Endothelial cell of umbilical vein (primary cell): ENCODE measurements around the gene SPTBN5. TPM values are rescaled to one million over a fixed set of nuclear protein-coding genes. Genes with fewer than 3 reads are reported as not detected.

Source experiments
- BruUV-seq: library from RNA; stranded (reverse); fragments of 400-500 nt; replicated peaks from 2 replicates; lab custom pipeline; 2021; lab: Mats Ljungman, UMichigan
- CTCF ChIA-PET: fragments of 300-600, 350-600 bp; sonication (Branson Sonifier 250); formaldehyde crosslinking; loops from one replicate; lab custom pipeline; 2021; ENCODE audit warnings: antibody characterized with exemption, inconsistent platforms; lab: Charles Lee
- POLR2A ChIA-PET: fragments of 300-600, 350-600 bp; sonication (Branson Sonifier 250); formaldehyde crosslinking; loops from one replicate; lab custom pipeline; 2021; ENCODE audit warnings: antibody characterized with exemption, inconsistent platforms; lab: Charles Lee
- DNase-seq: peaks from one replicate; pipeline ENCODE4 v3.0.0-alpha.2; 2011; ENCODE audit warnings: low read depth, low spot score
- FAIRE-seq: peaks from 2 replicates; lab custom pipeline; 2011; peaks lifted over from hg19 to GRCh38; lab: Jason Lieb, UNC
- H2AFZ ChIP-seq: 2 replicates; pipeline ENCODE4 v1.6.0; 2012; ENCODE audit warnings: low read depth, low read length, control low read depth, inconsistent platforms
- H3K27ac ChIP-seq: 2 replicates; pipeline ENCODE4 v1.5.1; 2011; ENCODE audit warnings: low read depth, mild to moderate bottlenecking, control low read depth, low read length, moderate library complexity; ENCODE audit not compliant: insufficient read depth
- H3K27me3 ChIP-seq, 2 experiments: 2 replicates each; pipeline versions ENCODE4 v1.6.0 to v1.6.1; 2011; ENCODE audit warnings: low read length in 2 of 2, mixed read lengths in 1 of 2; ENCODE audit not compliant: control insufficient read depth in 2 of 2, insufficient read depth in 2 of 2
- H3K36me3 ChIP-seq, 2 experiments: 2 replicates in 1 of 2; 3 replicates in 1 of 2; pipeline ENCODE4 v1.5.1; 2011; ENCODE audit warnings: low read length in 2 of 2, mild to moderate bottlenecking in 1 of 2, moderate library complexity in 1 of 2; ENCODE audit not compliant: control insufficient read depth in 2 of 2, insufficient read depth in 2 of 2; ENCODE audit errors: extremely low read depth in 1 of 2
- H3K4me1 ChIP-seq: 3 replicates; pipeline ENCODE4 v1.5.1; 2011; ENCODE audit warnings: mild to moderate bottlenecking, low read length; ENCODE audit not compliant: control insufficient read depth, insufficient read depth; ENCODE audit errors: extremely low read depth
- H3K4me2 ChIP-seq: 2 replicates; pipeline ENCODE4 v1.6.1; 2011; ENCODE audit warnings: low read length, control low read depth, mixed read lengths; ENCODE audit not compliant: insufficient read depth
- H3K4me3 ChIP-seq, 3 experiments: fragments of 200-600 bp in 1 of 3; sonication (generic), shearing (Covaris generic) in 1 of 3; replicated peaks in 1 of 3; 2 replicates each; pipeline ENCODE4 v1.5.1; 2011 to 2016; ENCODE audit warnings: control low read depth in 3 of 3, low read length in 3 of 3, mild to moderate bottlenecking in 2 of 3, inconsistent platforms in 1 of 3, low read depth in 1 of 3, moderate library complexity in 1 of 3; ENCODE audit not compliant: insufficient read depth in 1 of 3
- H3K79me2 ChIP-seq: 2 replicates; pipeline ENCODE4 v1.6.0; 2012; ENCODE audit warnings: low read length, inconsistent platforms; ENCODE audit not compliant: control insufficient read depth, insufficient read depth
- H3K9ac ChIP-seq: replicated peaks from 2 replicates; pipeline ENCODE3; 2011; ENCODE audit warnings: low read length, control low read depth; ENCODE audit not compliant: insufficient read depth; ENCODE audit errors: extremely low read depth
- H3K9me1 ChIP-seq: replicated peaks from 3 replicates; pipeline ENCODE4 v1.6.0; 2011; ENCODE audit warnings: mild to moderate bottlenecking, low read length; ENCODE audit not compliant: control insufficient read depth, insufficient read depth; ENCODE audit errors: extremely low read depth
- H3K9me3 ChIP-seq: replicated peaks from 2 replicates; pipeline ENCODE4 v1.5.1; 2012; ENCODE audit warnings: low read length, inconsistent platforms; ENCODE audit not compliant: control insufficient read depth, insufficient read depth
- H4K20me1 ChIP-seq: replicated peaks from 2 replicates; pipeline ENCODE3; 2011; ENCODE audit warnings: mild to moderate bottlenecking, low read length; ENCODE audit not compliant: control insufficient read depth, insufficient read depth; ENCODE audit errors: extremely low read depth
- CTCF ChIP-seq, 2 donors: IDR thresholded peaks; 1 replicate in 1 of 2; 2 replicates in 1 of 2; pipeline ENCODE4 v1.5.1; 2011; ENCODE audit warnings: low read length in 2 of 2, mild to moderate bottlenecking in 2 of 2, moderate library complexity in 2 of 2, control low read depth in 1 of 2, inconsistent platforms in 1 of 2, low read depth in 1 of 2; ENCODE audit not compliant: insufficient read depth in 1 of 2; ENCODE audit errors: extremely low read depth in 1 of 2
- EZH2 ChIP-seq: IDR thresholded peaks from 2 replicates; pipeline ENCODE4 v1.6.1; 2012; ENCODE audit warnings: borderline replicate concordance, low read depth, mild to moderate bottlenecking, moderate library complexity, low read length, inconsistent platforms; ENCODE audit not compliant: severe bottlenecking
- FOS ChIP-seq: IDR thresholded peaks from 2 replicates; pipeline ENCODE4 v1.6.1; 2011; ENCODE audit warnings: mild to moderate bottlenecking, low read length, moderate library complexity, borderline replicate concordance; ENCODE audit not compliant: insufficient read depth
- GATA2 ChIP-seq: IDR thresholded peaks from 2 replicates; pipeline ENCODE4 v1.7.0; 2011; ENCODE audit warnings: low read depth, mild to moderate bottlenecking, moderate library complexity, mixed read lengths, low read length; ENCODE audit not compliant: insufficient read length, insufficient read depth
- JUN ChIP-seq: IDR thresholded peaks from 2 replicates; pipeline ENCODE4 v1.6.1; 2011; ENCODE audit warnings: borderline replicate concordance, low read depth; ENCODE audit not compliant: insufficient read length, insufficient read depth
- MAX ChIP-seq: IDR thresholded peaks from 2 replicates; pipeline ENCODE4 v1.6.1; 2011; ENCODE audit not compliant: insufficient read depth, insufficient read length
- MYC ChIP-seq: IDR thresholded peaks from one replicate; pipeline ENCODE4 v1.6.1; 2011; ENCODE audit warnings: mild to moderate bottlenecking, low read depth, low read length
- POLR2A ChIP-seq: IDR thresholded peaks from 2 replicates; pipeline ENCODE4 v1.6.1; 2012; ENCODE audit warnings: low read depth, mild to moderate bottlenecking, control low read depth, low read length
- POLR2AphosphoS5 ChIP-seq: IDR thresholded peaks from 2 replicates; pipeline ENCODE4 v1.6.1; 2012; ENCODE audit warnings: low read depth, mild to moderate bottlenecking, control low read depth, low read length, moderate library complexity; ENCODE audit not compliant: insufficient read depth
- dilution Hi-C: fragments of 300-500 bp; cut with MboI; formaldehyde crosslinking; loops from one replicate; pipeline ENCODE4 v1.15.0; 2019; ENCODE audit warnings: low sequenced_read_pairs; ENCODE audit not compliant: extremely low pct_ligation_motif_present
- intact Hi-C: fragments of 100-400 bp; cut with micrococcal nuclease; formaldehyde crosslinking; loops from one replicate; pipeline ENCODE4 v1.10.0; 2022
- polyA plus RNA-seq, 4 experiments: library from polyadenylated mRNA; depleted of rRNA in 3 of 4; stranded (reverse) in 3 of 4; unstranded in 1 of 4; fragments of >200 nt; gene quantifications; 2 replicates each; pipeline versions ENCODE4 v1.2.1 to v1.2.3, GENCODE V29; 2011 to 2012; ENCODE audit warnings: missing spikeins in 1 of 4
- total RNA-seq: library from RNA; stranded (reverse); gene quantifications from 2 replicates; pipeline ENCODE4 v1.2.3, GENCODE V29; 2021

Gene SPTBN5
- total and polyA plus RNA-seq, 2 donors (not counting 3 experiments of a cell fraction or from before 2014, with no cell fraction given) = 12.0 to 19.0 TPM

GRCh38 chr15:41825145-41825544 is 68.7 kb downstream of the SPTBN5 start:
- H3K9me1 ChIP-seq = no peaks in the 10 kb centered on the region
- H2AFZ ChIP-seq = no peak overlapping the region
- no peaks in the 10 kb centered on the region for H4K20me1 ChIP-seq
- dilution Hi-C loops (no loop called here), intact Hi-C loops (loop anchor here (5.0 kb wide), 1 partner anchor 67 kb away; the partner anchor contains the start of gene SPTBN5)
- TF ChIP-seq MAX = no peak
- no peak for TF ChIP-seq JUN
- no peak for TF ChIP-seq GATA2
- TF ChIP-seq POLR2A = no peak
- TF ChIP-seq MYC = no peak
- TF ChIP-seq POLR2AphosphoS5 = no peak
- TF ChIP-seq FOS = no peak
- TF ChIP-seq CTCF (IDR thresholded peaks at IDR 0.05; ENCODE audit: extremely low read depth in 1 of 2, insufficient read depth in 1 of 2, low read depth in 1 of 2, low read length in 2 of 2) = no peak
- TF ChIP-seq EZH2 = no peak
- FAIRE-seq (no peak), DNase-seq (no peak)
- H3K36me3 ChIP-seq = peaks cover 0 to 28% of the 10 kb centered on the region in 2 experiments
- no TSS peak for BruUV-seq
- CTCF ChIA-PET = interaction anchor here (1.4 to 1.6 kb wide), 2 partner anchors 15 to 52 kb away, joined by 5 to 7 read pairs; no protein-coding TSS in a partner anchor
- peaks cover 10% of the 10 kb centered on the region for H3K4me1 ChIP-seq
- no peaks in the 10 kb centered on the region for H3K9me3 ChIP-seq
- H3K27me3 ChIP-seq = no peaks in the 10 kb centered on the region
- no peak overlapping the region for H3K4me2 ChIP-seq
- no peak overlapping the region for H3K27ac ChIP-seq
- POLR2A ChIA-PET = no interaction called here
- H3K79me2 ChIP-seq = no peaks in the 10 kb centered on the region
- H3K4me3 ChIP-seq = no peak overlapping the region
- H3K9ac ChIP-seq = no peak overlapping the region
